Prostate gland (tissue), 2 donors: ENCODE results near the gene EHD3. TPM values are rescaled to one million over a fixed set of nuclear protein-coding genes. Genes with fewer than 3 reads are reported as not detected.

Source experiments
- DNase-seq: peaks from one replicate; pipeline ENCODE4 v3.0.0-alpha.2; 2019; ENCODE audit warnings: low spot score
- H3K27ac ChIP-seq, 2 donors: fragments of 200-600 bp; sonication (generic); 2 replicates each; pipeline ENCODE4 v1.5.1; 2017 to 2019
- H3K27me3 ChIP-seq: fragments of 200-600 bp; sonication (generic); replicated peaks from 2 replicates; pipeline ENCODE4 v1.5.1; 2019; ENCODE audit not compliant: insufficient read depth
- H3K36me3 ChIP-seq, 2 donors: fragments of 200-600 bp; sonication (generic); 1 replicate in 1 of 2; 2 replicates in 1 of 2; pipeline versions ENCODE4 v1.5.1 to v1.8.1; 2017 to 2019
- H3K4me1 ChIP-seq: fragments of 200-600 bp; sonication (generic); replicated peaks from 2 replicates; pipeline ENCODE4 v1.5.1; 2019
- H3K4me3 ChIP-seq, 2 donors: fragments of 200-600 bp; sonication (generic); 2 replicates each; pipeline ENCODE4 v1.5.1; 2017 to 2019
- H3K9me3 ChIP-seq: fragments of 200-600 bp; sonication (generic); 2 replicates; pipeline ENCODE4 v1.5.1; 2017
- CTCF ChIP-seq, 4 experiments: fragments of 200-600 bp in 2 of 4; fragments of 450-650 bp in 2 of 4; sonication (generic) in 2 of 4; IDR thresholded peaks; 1 replicate in 3 of 4; 2 replicates in 1 of 4; pipeline ENCODE4 v1.5.1; 2016 to 2019; ENCODE audit warnings: antibody characterized with exemption in 4 of 4, mild to moderate bottlenecking in 2 of 4, moderate library complexity in 2 of 4
- POLR2A ChIP-seq: fragments of 450-650 bp; IDR thresholded peaks from one replicate; pipeline ENCODE4 v1.6.1; 2016; ENCODE audit warnings: antibody characterized with exemption, mild to moderate bottlenecking
- POLR2AphosphoS5 ChIP-seq: sonication (generic); formaldehyde crosslinking; IDR thresholded peaks from one replicate; pipeline ENCODE4 v1.6.1; 2017; ENCODE audit warnings: antibody characterized with exemption
- WGBS: methylation state at CpG from one replicate; pipeline ENCODE4 v1.1.5; 2018; 5-methylcytosine and 5-hydroxymethylcytosine counted together
- intact Hi-C: fragments of 100-400 bp; cut with DNase I; formaldehyde crosslinking; loops from one replicate; pipeline ENCODE4 v1.14.2; 2022
- total RNA-seq, 2 donors: library from RNA; depleted of rRNA; stranded (reverse); fragments of >200 nt; gene quantifications; one replicate each; pipeline ENCODE4 v1.1.0, GENCODE V29; 2016

EHD3 gene
- total RNA-seq, 2 donors from 2014 or later, result 7.2 to 7.9 TPM

GRCh38 chr2:31221544-31221943, 12.4 kb upstream of the EHD3 start:
- 82% methylated on average over 6 of the region's 6 CpGs for WGBS
- H3K9me3 ChIP-seq, result no peaks in the 10 kb centered on the region
- no peak for DNase-seq
- no peaks in the 10 kb centered on the region for H3K4me1 ChIP-seq
- no peak overlapping the region for H3K27ac ChIP-seq
- no peaks in the 10 kb centered on the region for H3K27me3 ChIP-seq
- intact Hi-C loops, result no loop called here
- TF ChIP-seq CTCF (IDR thresholded peaks at IDR 0.05) (no peak), POLR2A (no peak), POLR2AphosphoS5 (no peak)
- no peak overlapping the region for H3K4me3 ChIP-seq
- no peaks in the 10 kb centered on the region for H3K36me3 ChIP-seq

- DNase-seq, result no peak
- 80% methylated on average over 4 of the region's 4 CpGs for WGBS
These were observed 11.9 kb upstream of the EHD3 start for GRCh38 chr2:31222071-31222470.

GRCh38 chr2:31223026-31223425, 10.9 kb upstream of the EHD3 start:
- TF ChIP-seq POLR2AphosphoS5 (no peak), POLR2A (no peak), CTCF (IDR thresholded peaks at IDR 0.05) (no peak)
- Histone ChIP-seq H3K4me1 (no peaks in the 10 kb centered on the region), H3K27ac (no peak overlapping the region), H3K4me3 (no peak overlapping the region), H3K9me3 (no peaks in the 10 kb centered on the region), H3K36me3 (no peaks in the 10 kb centered on the region), H3K27me3 (no peaks in the 10 kb centered on the region)
- intact Hi-C loops, result no loop called here
- no peak for DNase-seq
- 88% methylated on average over 4 of the region's 4 CpGs for WGBS

More at GRCh38 chr2:31222071-31222470, 11.9 kb upstream of the EHD3 start:
- Histone ChIP-seq H3K9me3 (no peaks in the 10 kb centered on the region), H3K27ac (no peak overlapping the region), H3K27me3 (no peaks in the 10 kb centered on the region), H3K4me3 (no peak overlapping the region), H3K36me3 (no peaks in the 10 kb centered on the region), H3K4me1 (no peaks in the 10 kb centered on the region)
- intact Hi-C loops, result no loop called here
- no peak for TF ChIP-seq POLR2A
- TF ChIP-seq CTCF (IDR thresholded peaks at IDR 0.05), result no peak
- TF ChIP-seq POLR2AphosphoS5, result no peak

- H3K36me3 ChIP-seq, result no peaks in the 10 kb centered on the region
- DNase-seq, result no peak
- WGBS, result 95% methylated on average over 7 of the region's 7 CpGs
- H3K27ac ChIP-seq, result no peak overlapping the region
- intact Hi-C loops, result no loop called here
- TF ChIP-seq POLR2A, result no peak
- TF ChIP-seq POLR2AphosphoS5, result no peak
- no peak for TF ChIP-seq CTCF (IDR thresholded peaks at IDR 0.05)
- H3K27me3 ChIP-seq, result no peaks in the 10 kb centered on the region
- no peaks in the 10 kb centered on the region for H3K4me1 ChIP-seq
- H3K4me3 ChIP-seq, result no peak overlapping the region
- H3K9me3 ChIP-seq, result no peaks in the 10 kb centered on the region
These were observed 10.2 kb upstream of the EHD3 start for GRCh38 chr2:31223749-31224148.

- Histone ChIP-seq H3K27me3 (no peaks in the 10 kb centered on the region), H3K4me3 (no peak overlapping the region), H3K9me3 (no peaks in the 10 kb centered on the region), H3K36me3 (no peaks in the 10 kb centered on the region), H3K27ac (peak overlapping the region in 1 of 2 donors; percentile 54), H3K4me1 (no peaks in the 10 kb centered on the region)
- no peak for DNase-seq
- WGBS, result 71% methylated on average over 2 of the region's 2 CpGs
- TF ChIP-seq POLR2A (no peak), POLR2AphosphoS5 (no peak), CTCF (IDR thresholded peaks at IDR 0.05) (no peak)
- intact Hi-C loops, result no loop called here
These were observed 7.7 kb upstream of the EHD3 start for GRCh38 chr2:31226266-31226665.
